ENCODE results near the gene BMERB1. TPM values are rescaled to one million over a fixed set of nuclear protein-coding genes. Genes with fewer than 3 reads are reported as not detected.
A peak's percentile ranks its signal among the peaks of the same experiment; 100 is the strongest.

The BMERB1 gene
- total and polyA plus RNA-seq, 10 donors = 5.6 to 36.5 (median 19.0) TPM

GRCh38 chr16:15513156-15513555 lies 78.8 kb downstream of the BMERB1 start:
- H3K27ac ChIP-seq = no peak overlapping the region
- TF ChIP-seq CTCF (IDR thresholded peaks at IDR 0.05 in 8 of 11, conservative IDR thresholded peaks at IDR 0.05 in 3 of 11) (no peak), POLR2AphosphoS5 (IDR thresholded peaks at IDR 0.05) (no peak), POLR2A (IDR thresholded peaks at IDR 0.05) (no peak)
- H3K4me1 ChIP-seq = peaks cover 0 to 3% (median 0%) of the 10 kb centered on the region in 6 donors
- H3K27me3 ChIP-seq (replicated peaks in 1 of 7) = peaks cover 0 to 3% (median 0%) of the 10 kb centered on the region in 7 donors
- WGBS, 5 donors = 88 to 95% (median 92%) methylated on average over 11 of the region's 11 CpGs
- no peak for DNase-seq
- H3K4me3 ChIP-seq = no peak overlapping the region
- peaks cover 0 to 5% (median 0%) of the 10 kb centered on the region in 6 donors for H3K36me3 ChIP-seq
- intact Hi-C loops (cut with DNase I; ENCODE audit: low total_unique reads) = no loop called here
- no peaks in the 10 kb centered on the region for H3K9me3 ChIP-seq

- Histone ChIP-seq H3K36me3 (peaks cover 0 to 5% (median 0%) of the 10 kb centered on the region in 6 donors), H3K4me3 (no peak overlapping the region), H3K4me1 (peaks cover 4 to 30% (median 10%) of the 10 kb centered on the region in 6 donors), H3K27me3 (replicated peaks in 1 of 7) (no peaks in the 10 kb centered on the region), H3K27ac (no peak overlapping the region), H3K9me3 (no peaks in the 10 kb centered on the region)
- intact Hi-C loops (cut with DNase I; ENCODE audit: low total_unique reads) = no loop called here
- 88 to 98% (median 96%) methylated on average over 4 of the region's 4 CpGs for WGBS, 5 donors
- DNase-seq = no peak
- TF ChIP-seq POLR2AphosphoS5 (IDR thresholded peaks at IDR 0.05) (no peak), POLR2A (IDR thresholded peaks at IDR 0.05) (no peak), CTCF (IDR thresholded peaks at IDR 0.05 in 8 of 11, conservative IDR thresholded peaks at IDR 0.05 in 3 of 11) (no peak)
Observed at GRCh38 chr16:15515992-15516391, 81.6 kb downstream of the BMERB1 start.

GRCh38 chr16:15516609-15517008 lies 82.2 kb downstream of the BMERB1 start:
- no peaks in the 10 kb centered on the region for H3K9me3 ChIP-seq
- H3K27me3 ChIP-seq (replicated peaks in 1 of 7) = no peaks in the 10 kb centered on the region
- H3K4me1 ChIP-seq = peaks cover 5 to 36% (median 16%) of the 10 kb centered on the region in 6 donors
- H3K4me3 ChIP-seq = no peak overlapping the region
- no peak overlapping the region for H3K27ac ChIP-seq
- DNase-seq = no peak
- TF ChIP-seq CTCF (IDR thresholded peaks at IDR 0.05 in 8 of 11, conservative IDR thresholded peaks at IDR 0.05 in 3 of 11) = no peak
- no peak for TF ChIP-seq POLR2AphosphoS5 (IDR thresholded peaks at IDR 0.05)
- no peak for TF ChIP-seq POLR2A (IDR thresholded peaks at IDR 0.05)
- WGBS, 5 donors = 93 to 99% (median 94%) methylated on average over 5 of the region's 5 CpGs
- peaks cover 0 to 5% (median 0%) of the 10 kb centered on the region in 6 donors for H3K36me3 ChIP-seq
- intact Hi-C loops (cut with DNase I; ENCODE audit: low total_unique reads) = no loop called here

GRCh38 chr16:15517743-15518377 lies 83.5 kb downstream of the BMERB1 start:
- intact Hi-C loops (cut with DNase I; ENCODE audit: low total_unique reads) = no loop called here
- H3K27me3 ChIP-seq (replicated peaks in 1 of 7) = no peaks in the 10 kb centered on the region
- WGBS, 5 donors = 85 to 95% (median 91%) methylated on average over 3 of the region's 3 CpGs
- H3K4me3 ChIP-seq = no peak overlapping the region
- H3K36me3 ChIP-seq = peaks cover 0 to 5% (median 0%) of the 10 kb centered on the region in 6 donors
- H3K27ac ChIP-seq = peak overlapping the region in 4 of 8 donors; percentile 3 to 67 (median 42)
- peaks cover 5 to 48% (median 27%) of the 10 kb centered on the region in 6 donors for H3K4me1 ChIP-seq
- DNase-seq = no peak
- no peak for TF ChIP-seq CTCF (IDR thresholded peaks at IDR 0.05 in 8 of 11, conservative IDR thresholded peaks at IDR 0.05 in 3 of 11)
- TF ChIP-seq POLR2A (IDR thresholded peaks at IDR 0.05) = no peak
- TF ChIP-seq POLR2AphosphoS5 (IDR thresholded peaks at IDR 0.05) = no peak
- H3K9me3 ChIP-seq = no peaks in the 10 kb centered on the region
